ENCODE results near the gene CLOCK.

DNA sequence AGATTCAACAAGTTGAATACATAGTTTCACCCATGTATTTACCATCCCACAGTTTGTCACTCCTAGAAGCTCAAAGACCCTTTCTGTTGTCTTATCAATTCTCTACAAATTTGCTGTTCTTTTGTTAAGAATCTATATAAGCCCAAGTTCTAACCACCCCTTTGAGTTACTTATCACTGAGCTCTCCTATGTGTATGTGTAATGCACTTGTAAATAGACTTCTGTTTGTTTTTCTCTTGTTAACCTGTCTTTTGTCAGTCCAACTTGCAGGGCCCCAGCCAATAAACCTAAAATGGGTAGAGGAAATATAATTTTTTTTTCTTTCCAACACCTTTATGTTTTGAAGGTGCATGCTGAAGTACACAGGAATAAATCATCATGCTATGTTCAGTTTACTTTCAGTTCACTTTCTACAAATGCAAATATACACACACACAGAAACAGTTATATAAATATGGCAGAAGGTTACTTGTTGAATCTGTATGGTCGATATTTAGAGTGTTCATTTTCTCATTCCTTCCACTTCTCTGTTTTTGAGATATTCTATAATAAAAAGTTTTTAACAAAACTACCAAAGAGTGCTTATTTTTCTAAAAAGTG is 22.3 kb upstream of the CLOCK start:
- no peak for TF ChIP-seq EZH2phosphoT487 (IDR thresholded peaks at IDR 0.05; ENCODE audit: borderline replicate concordance, low read depth, low read length)
- TF ChIP-seq, protein P1, sequence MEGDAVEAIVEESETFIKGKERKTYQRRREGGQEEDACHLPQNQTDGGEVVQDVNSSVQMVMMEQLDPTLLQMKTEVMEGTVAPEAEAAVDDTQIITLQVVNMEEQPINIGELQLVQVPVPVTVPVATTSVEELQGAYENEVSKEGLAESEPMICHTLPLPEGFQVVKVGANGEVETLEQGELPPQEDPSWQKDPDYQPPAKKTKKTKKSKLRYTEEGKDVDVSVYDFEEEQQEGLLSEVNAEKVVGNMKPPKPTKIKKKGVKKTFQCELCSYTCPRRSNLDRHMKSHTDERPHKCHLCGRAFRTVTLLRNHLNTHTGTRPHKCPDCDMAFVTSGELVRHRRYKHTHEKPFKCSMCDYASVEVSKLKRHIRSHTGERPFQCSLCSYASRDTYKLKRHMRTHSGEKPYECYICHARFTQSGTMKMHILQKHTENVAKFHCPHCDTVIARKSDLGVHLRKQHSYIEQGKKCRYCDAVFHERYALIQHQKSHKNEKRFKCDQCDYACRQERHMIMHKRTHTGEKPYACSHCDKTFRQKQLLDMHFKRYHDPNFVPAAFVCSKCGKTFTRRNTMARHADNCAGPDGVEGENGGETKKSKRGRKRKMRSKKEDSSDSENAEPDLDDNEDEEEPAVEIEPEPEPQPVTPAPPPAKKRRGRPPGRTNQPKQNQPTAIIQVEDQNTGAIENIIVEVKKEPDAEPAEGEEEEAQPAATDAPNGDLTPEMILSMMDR (conservative IDR thresholded peaks at IDR 0.05; ENCODE audit: low read length): no peak

Measured in OCI-LY7 (cell line).